ENCODE data around the gene ZFP14. TPM values are rescaled to one million over a fixed set of nuclear protein-coding genes. Genes with fewer than 3 reads are reported as not detected.

The ZFP14 gene
- total RNA-seq = 0.83 and 1.7 TPM in 2 replicates

GRCh38 chr19:36378625-36379509, at the start of gene ZFP14:
ZFP14 (minus strand) TSS chr19:36379201; CDS start chr19:36367892, 11,309 bp downstream.
- Mint-ChIP-seq H3K27ac (peak within 1 kb of the TSS; percentile 73), H3K9me3 (peaks cover 26% of the 10 kb centered on the region), H3K27me3 (ENCODE audit: insufficient read depth) (no peaks in the 10 kb centered on the region), H3K36me3 (ENCODE audit: low read depth) (no peaks in the 10 kb centered on the region), H3K4me3 (peak within 1 kb of the TSS; percentile 86), H3K4me1 (ENCODE audit: low read depth) (peaks cover 13% of the 10 kb centered on the region)
- intact Hi-C loops (cut with micrococcal nuclease) = loop anchor here (1.0 to 10.0 kb wide), 15 partner anchors 39 to 992 kb away; partner anchors contain the start of genes ZFP82, ZNF260, ZNF345 and ZNF382
- DNase-seq (ENCODE audit: low spot score) = peak; percentile 91

GRCh38 chr19:36423925-36424324, 44.9 kb upstream of the ZFP14 start:
- no peak overlapping the region for H3K27ac Mint-ChIP-seq
- peaks cover 4% of the 10 kb centered on the region for H3K4me1 Mint-ChIP-seq (ENCODE audit: low read depth)
- H3K4me3 Mint-ChIP-seq = no peak overlapping the region
- no peak for DNase-seq (ENCODE audit: low spot score)
- peaks cover 3% of the 10 kb centered on the region for H3K36me3 Mint-ChIP-seq (ENCODE audit: low read depth)
- peaks cover 5% of the 10 kb centered on the region for H3K27me3 Mint-ChIP-seq (ENCODE audit: insufficient read depth)
- peaks cover 55% of the 10 kb centered on the region for H3K9me3 Mint-ChIP-seq
- intact Hi-C loops (cut with micrococcal nuclease) = no loop called here

- Mint-ChIP-seq H3K9me3 (peaks cover 56% of the 10 kb centered on the region), H3K4me1 (ENCODE audit: low read depth) (peaks cover 18% of the 10 kb centered on the region), H3K27me3 (ENCODE audit: insufficient read depth) (peaks cover 5% of the 10 kb centered on the region), H3K27ac (no peak overlapping the region), H3K4me3 (peak overlapping the region; percentile 15), H3K36me3 (ENCODE audit: low read depth) (peaks cover 13% of the 10 kb centered on the region)
- no peak for DNase-seq (ENCODE audit: low spot score)
- intact Hi-C loops (cut with micrococcal nuclease) = no loop called here
Measured at GRCh38 chr19:36421749-36422481, 42.9 kb upstream of the ZFP14 start.

GRCh38 chr19:36420961-36421748, 42.2 kb upstream of the ZFP14 start:
- Mint-ChIP-seq H3K4me3 (no peak overlapping the region), H3K27ac (no peak overlapping the region), H3K4me1 (ENCODE audit: low read depth) (peaks cover 18% of the 10 kb centered on the region), H3K36me3 (ENCODE audit: low read depth) (peaks cover 13% of the 10 kb centered on the region), H3K9me3 (peaks cover 56% of the 10 kb centered on the region), H3K27me3 (ENCODE audit: insufficient read depth) (peaks cover 5% of the 10 kb centered on the region)
- intact Hi-C loops (cut with micrococcal nuclease) = no loop called here
- no peak for DNase-seq (ENCODE audit: low spot score)

- Mint-ChIP-seq H3K27ac (peak within 1 kb of the TSS; percentile 94), H3K9me3 (peaks cover 46% of the 10 kb centered on the region), H3K36me3 (ENCODE audit: low read depth) (peaks cover 22% of the 10 kb centered on the region), H3K4me3 (peak within 1 kb of the TSS; percentile 93), H3K27me3 (ENCODE audit: insufficient read depth) (peaks cover 5% of the 10 kb centered on the region), H3K4me1 (ENCODE audit: low read depth) (peaks cover 18% of the 10 kb centered on the region)
- intact Hi-C loops (cut with micrococcal nuclease) = loop anchor here (1.0 to 5.0 kb wide), 7 partner anchors 39 to 799 kb away; partner anchors contain the start of genes ZFP14, ZNF260, ZNF383 and ZNF565
- peak; percentile 73 for DNase-seq (ENCODE audit: low spot score)
Measured at GRCh38 chr19:36418287-36419001, 39.4 kb upstream of the ZFP14 start, which contains the start of gene ZFP82. ZFP82 (minus strand) TSS chr19:36418644; CDS start chr19:36409789, 8,855 bp downstream.

GRCh38 chr19:36417752-36418286, 38.8 kb upstream of the ZFP14 start:
- peaks cover 48% of the 10 kb centered on the region for H3K9me3 Mint-ChIP-seq
- intact Hi-C loops (cut with micrococcal nuclease) = loop anchor here (1.0 to 5.0 kb wide), 7 partner anchors 39 to 799 kb away; partner anchors contain the start of genes ZFP14, ZNF260, ZNF383 and ZNF565
- peaks cover 25% of the 10 kb centered on the region for H3K36me3 Mint-ChIP-seq (ENCODE audit: low read depth)
- peaks cover 18% of the 10 kb centered on the region for H3K4me1 Mint-ChIP-seq (ENCODE audit: low read depth)
- no peak for DNase-seq (ENCODE audit: low spot score)
- peaks cover 5% of the 10 kb centered on the region for H3K27me3 Mint-ChIP-seq (ENCODE audit: insufficient read depth)
- peak overlapping the region; percentile 94 for H3K27ac Mint-ChIP-seq
- peak overlapping the region; percentile 93 for H3K4me3 Mint-ChIP-seq

GRCh38 chr19:36409841-36410240, 30.8 kb upstream of the ZFP14 start:
- DNase-seq (ENCODE audit: low spot score) = no peak
- Mint-ChIP-seq H3K9me3 (peaks cover 53% of the 10 kb centered on the region), H3K4me3 (no peak overlapping the region), H3K27ac (no peak overlapping the region), H3K27me3 (ENCODE audit: insufficient read depth) (no peaks in the 10 kb centered on the region), H3K4me1 (ENCODE audit: low read depth) (no peaks in the 10 kb centered on the region), H3K36me3 (ENCODE audit: low read depth) (peaks cover 51% of the 10 kb centered on the region)
- intact Hi-C loops (cut with micrococcal nuclease) = no loop called here

GRCh38 chr19:36408101-36408500, 29.1 kb upstream of the ZFP14 start:
- H3K27ac Mint-ChIP-seq = no peak overlapping the region
- no peaks in the 10 kb centered on the region for H3K4me1 Mint-ChIP-seq (ENCODE audit: low read depth)
- H3K4me3 Mint-ChIP-seq = no peak overlapping the region
- H3K9me3 Mint-ChIP-seq = peaks cover 60% of the 10 kb centered on the region
- intact Hi-C loops (cut with micrococcal nuclease) = no loop called here
- H3K27me3 Mint-ChIP-seq (ENCODE audit: insufficient read depth) = no peaks in the 10 kb centered on the region
- peaks cover 58% of the 10 kb centered on the region for H3K36me3 Mint-ChIP-seq (ENCODE audit: low read depth)
- no peak for DNase-seq (ENCODE audit: low spot score)

- H3K4me1 Mint-ChIP-seq (ENCODE audit: low read depth) = no peaks in the 10 kb centered on the region
- no peak overlapping the region for H3K27ac Mint-ChIP-seq
- H3K36me3 Mint-ChIP-seq (ENCODE audit: low read depth) = peaks cover 62% of the 10 kb centered on the region
- intact Hi-C loops (cut with micrococcal nuclease) = no loop called here
- peaks cover 55% of the 10 kb centered on the region for H3K9me3 Mint-ChIP-seq
- DNase-seq (ENCODE audit: low spot score) = no peak
- no peaks in the 10 kb centered on the region for H3K27me3 Mint-ChIP-seq (ENCODE audit: insufficient read depth)
- no peak overlapping the region for H3K4me3 Mint-ChIP-seq
Measured at GRCh38 chr19:36404498-36404897, 25.5 kb upstream of the ZFP14 start.

GRCh38 chr19:36401475-36401874, 22.5 kb upstream of the ZFP14 start:
- Mint-ChIP-seq H3K4me1 (ENCODE audit: low read depth) (no peaks in the 10 kb centered on the region), H3K4me3 (no peak overlapping the region), H3K36me3 (ENCODE audit: low read depth) (peaks cover 58% of the 10 kb centered on the region), H3K27ac (no peak overlapping the region), H3K27me3 (ENCODE audit: insufficient read depth) (no peaks in the 10 kb centered on the region), H3K9me3 (peaks cover 49% of the 10 kb centered on the region)
- intact Hi-C loops (cut with micrococcal nuclease) = no loop called here
- no peak for DNase-seq (ENCODE audit: low spot score)

- no peak overlapping the region for H3K4me3 Mint-ChIP-seq
- H3K9me3 Mint-ChIP-seq = peaks cover 49% of the 10 kb centered on the region
- no peak overlapping the region for H3K27ac Mint-ChIP-seq
- intact Hi-C loops (cut with micrococcal nuclease) = no loop called here
- no peaks in the 10 kb centered on the region for H3K4me1 Mint-ChIP-seq (ENCODE audit: low read depth)
- H3K36me3 Mint-ChIP-seq (ENCODE audit: low read depth) = peaks cover 54% of the 10 kb centered on the region
- H3K27me3 Mint-ChIP-seq (ENCODE audit: insufficient read depth) = no peaks in the 10 kb centered on the region
- DNase-seq (ENCODE audit: low spot score) = no peak
Measured at GRCh38 chr19:36398571-36398970, 19.6 kb upstream of the ZFP14 start.
